Keratinocyte (primary cell): ENCODE measurements around the gene ZNF804A. TPM values are rescaled to one million over a fixed set of nuclear protein-coding genes. Genes with fewer than 3 reads are reported as not detected.

Experiments used
- DNase-seq: peaks from one replicate; pipeline ENCODE4 v3.0.0-alpha.2; 2011; ENCODE audit warnings: low read depth, missing footprints, low spot score
- FAIRE-seq: peaks from 2 replicates; lab custom pipeline; 2011; peaks lifted over from hg19 to GRCh38; lab: Jason Lieb, UNC
- H2AFZ ChIP-seq: 2 replicates; pipeline ENCODE4 v1.6.0; 2012; ENCODE audit warnings: low read length, control low read depth, inconsistent platforms; ENCODE audit not compliant: control insufficient read depth
- H3K27ac ChIP-seq: 2 replicates; pipeline ENCODE4 v1.5.1; 2011; ENCODE audit warnings: low read length; ENCODE audit not compliant: control insufficient read depth, insufficient read depth
- H3K27me3 ChIP-seq: 3 replicates; pipeline ENCODE4 v1.6.0; 2011; ENCODE audit warnings: low read length; ENCODE audit not compliant: control insufficient read depth, insufficient read depth; ENCODE audit errors: extremely low read depth
- H3K36me3 ChIP-seq, 2 experiments: 2 replicates in 1 of 2; 3 replicates in 1 of 2; pipeline ENCODE4 v1.5.1; 2011; ENCODE audit warnings: low read length in 2 of 2, mild to moderate bottlenecking in 1 of 2; ENCODE audit not compliant: control insufficient read depth in 2 of 2, insufficient read depth in 2 of 2; ENCODE audit errors: extremely low read depth in 1 of 2
- H3K4me1 ChIP-seq: 3 replicates; pipeline ENCODE4 v1.5.1; 2011; ENCODE audit warnings: low read length; ENCODE audit not compliant: control insufficient read depth, insufficient read depth; ENCODE audit errors: extremely low read depth
- H3K4me2 ChIP-seq: 3 replicates; pipeline ENCODE4 v1.6.0; 2011; ENCODE audit warnings: low read depth, low read length; ENCODE audit not compliant: control insufficient read depth, insufficient read depth; ENCODE audit errors: extremely low read depth
- H3K4me3 ChIP-seq, 3 experiments: fragments of 200-600 bp in 1 of 3; sonication (generic) in 1 of 3; 2 replicates in 2 of 3; 3 replicates in 1 of 3; pipeline ENCODE4 v1.5.1; 2011 to 2016; ENCODE audit warnings: low read length in 3 of 3, mild to moderate bottlenecking in 3 of 3, control low read depth in 2 of 3, inconsistent platforms in 1 of 3, low read depth in 1 of 3, mixed read lengths in 1 of 3, mixed run types in 1 of 3, moderate library complexity in 1 of 3; ENCODE audit not compliant: control insufficient read depth in 2 of 3, insufficient read depth in 2 of 3; ENCODE audit errors: extremely low read depth in 1 of 3
- H3K79me2 ChIP-seq: 2 replicates; pipeline ENCODE4 v1.6.0; 2012; ENCODE audit warnings: low read length; ENCODE audit not compliant: control insufficient read depth, insufficient read depth
- H3K9ac ChIP-seq: 3 replicates; pipeline ENCODE4 v1.6.0; 2011; ENCODE audit warnings: low read length; ENCODE audit not compliant: control insufficient read depth, insufficient read depth; ENCODE audit errors: extremely low read depth
- H3K9me1 ChIP-seq: 3 replicates; pipeline ENCODE4 v1.6.0; 2011; ENCODE audit warnings: low read length; ENCODE audit not compliant: control insufficient read depth, insufficient read depth; ENCODE audit errors: extremely low read depth
- H3K9me3 ChIP-seq: 2 replicates; pipeline ENCODE4 v1.5.1; 2012; ENCODE audit warnings: low read depth, low read length; ENCODE audit not compliant: control insufficient read depth
- H4K20me1 ChIP-seq: 3 replicates; pipeline ENCODE4 v1.6.0; 2011; ENCODE audit warnings: low read length; ENCODE audit not compliant: control insufficient read depth, insufficient read depth; ENCODE audit errors: extremely low read depth
- CTCF ChIP-seq, 3 experiments: IDR thresholded peaks in 1 of 3; conservative IDR thresholded peaks in 1 of 3; optimal IDR thresholded peaks in 1 of 3; 2 replicates in 2 of 3; 3 replicates in 1 of 3; pipeline versions ENCODE3 to v1.5.1; 2011; ENCODE audit warnings: low read length in 3 of 3, mild to moderate bottlenecking in 3 of 3, moderate library complexity in 2 of 3, control low read depth in 1 of 3, inconsistent platforms in 1 of 3; ENCODE audit not compliant: insufficient read depth in 2 of 3; ENCODE audit errors: extremely low read depth in 1 of 3
- EZH2 ChIP-seq: IDR thresholded peaks from one replicate; pipeline ENCODE4 v1.6.1; 2012; ENCODE audit warnings: inconsistent platforms, mild to moderate bottlenecking, low read length, moderate library complexity
- dilution Hi-C: fragments of 300-500 bp; cut with MboI; formaldehyde crosslinking; loops from one replicate; pipeline ENCODE4 v1.7.0; 2020; ENCODE audit warnings: low sequenced_read_pairs; ENCODE audit not compliant: extremely low pct_ligation_motif_present
- polyA plus RNA-seq, 5 experiments: library from polyadenylated mRNA; depleted of rRNA in 3 of 5; stranded (reverse) in 3 of 5; stranded (forward) in 1 of 5; unstranded in 1 of 5; fragments of >200 nt; gene quantifications; 1 replicate in 1 of 5; 2 replicates in 3 of 5; 3 replicates in 1 of 5; pipeline versions ENCODE4 v1.2.1 to v1.2.3, GENCODE V29; 2011 to 2012; ENCODE audit warnings: missing spikeins in 2 of 5, low read depth in 1 of 5, low replicate concordance in 1 of 5

ZNF804A gene
- polyA plus RNA-seq, 1 donor (not counting 4 experiments of a cell fraction or from before 2014, with no cell fraction given): 0.08 TPM

GRCh38 chr2:184729581-184729980 lies 131.3 kb downstream of the ZNF804A start:
- DNase-seq (no peak), FAIRE-seq (no peak)
- dilution Hi-C loops: no loop called here
- no peak overlapping the region for H3K27ac ChIP-seq
- H2AFZ ChIP-seq: no peak overlapping the region
- no peaks in the 10 kb centered on the region for H3K4me1 ChIP-seq
- H4K20me1 ChIP-seq: no peaks in the 10 kb centered on the region
- no peaks in the 10 kb centered on the region for H3K9me3 ChIP-seq
- no peak for TF ChIP-seq CTCF (optimal IDR thresholded peaks at IDR 0.05 in 1 of 3, IDR thresholded peaks at IDR 0.05 in 1 of 3, conservative IDR thresholded peaks at IDR 0.05 in 1 of 3; ENCODE audit: extremely low read depth in 1 of 3, insufficient read depth in 2 of 3, low read length in 3 of 3)
- TF ChIP-seq EZH2: no peak
- no peaks in the 10 kb centered on the region for H3K79me2 ChIP-seq
- no peak overlapping the region for H3K4me3 ChIP-seq
- H3K36me3 ChIP-seq: no peaks in the 10 kb centered on the region
- H3K27me3 ChIP-seq: no peaks in the 10 kb centered on the region
- no peak overlapping the region for H3K9ac ChIP-seq
- H3K4me2 ChIP-seq: no peak overlapping the region
- no peaks in the 10 kb centered on the region for H3K9me1 ChIP-seq

- Histone ChIP-seq H3K27ac (no peak overlapping the region), H4K20me1 (no peaks in the 10 kb centered on the region), H3K9ac (no peak overlapping the region), H3K4me1 (no peaks in the 10 kb centered on the region), H2AFZ (no peak overlapping the region), H3K4me2 (no peak overlapping the region), H3K9me1 (no peaks in the 10 kb centered on the region), H3K4me3 (no peak overlapping the region), H3K27me3 (no peaks in the 10 kb centered on the region), H3K36me3 (no peaks in the 10 kb centered on the region), H3K9me3 (no peaks in the 10 kb centered on the region), H3K79me2 (no peaks in the 10 kb centered on the region)
- FAIRE-seq: no peak
- TF ChIP-seq EZH2 (no peak), CTCF (optimal IDR thresholded peaks at IDR 0.05 in 1 of 3, IDR thresholded peaks at IDR 0.05 in 1 of 3, conservative IDR thresholded peaks at IDR 0.05 in 1 of 3; ENCODE audit: extremely low read depth in 1 of 3, insufficient read depth in 2 of 3, low read length in 3 of 3) (no peak)
- dilution Hi-C loops: no loop called here
- no peak for DNase-seq
These were observed 132.0 kb downstream of the ZNF804A start for GRCh38 chr2:184730288-184730687.
